ENCODE measurements around the gene KLF3. TPM values are rescaled to one million over a fixed set of nuclear protein-coding genes. Genes with fewer than 3 reads are reported as not detected.

Gene KLF3
- total and polyA plus RNA-seq, 2 of the 8 experiments (the other 6 are each of a cell fraction or from before 2014, with no cell fraction given): 8.0 to 14.9 TPM

GRCh38 chr4:38695809-38696208 lies 31.8 kb downstream of the KLF3 start:
- Histone ChIP-seq H3K23ac (ENCODE audit: insufficient read length) (no peak overlapping the region), H2BK120ac (replicated peaks; ENCODE audit: low read depth, low read length) (no peak overlapping the region), H3K36me3 (ENCODE audit: control insufficient read depth in 2 of 4, insufficient read depth in 4 of 4, low read length in 3 of 4) (peaks cover 0 to 39% (median 22%) of the 10 kb centered on the region in 4 experiments; a peak in 6 of 8 replicates), H3K4me1 (replicated peaks in 1 of 4; ENCODE audit: control insufficient read depth in 3 of 4, insufficient read depth in 4 of 4, low read length in 3 of 4) (peaks cover 0 to 4% (median 0%) of the 10 kb centered on the region in 4 experiments; a peak in 1 of 7 replicates), H4K20me1 (replicated peaks in 1 of 2; ENCODE audit: control insufficient read depth in 1 of 2, insufficient read depth in 2 of 2, low read length in 2 of 2) (no peaks in the 10 kb centered on the region), H2AK5ac (ENCODE audit: low read depth, low read length) (no peak overlapping the region), H3K56ac (replicated peaks; ENCODE audit: insufficient read length, low read depth, low read length) (no peak overlapping the region), H3K9ac (replicated peaks in 1 of 4; ENCODE audit: extremely low read depth in 1 of 4, low read depth in 3 of 4, low read length in 3 of 4) (no peak overlapping the region), H3K79me1 (ENCODE audit: low read depth, low read length) (no peaks in the 10 kb centered on the region), H4K8ac (ENCODE audit: extremely low read depth, insufficient read depth, low read length) (no peak overlapping the region), H2BK20ac (ENCODE audit: low read length) (no peak overlapping the region), H3K4ac (replicated peaks; ENCODE audit: insufficient read length, low read depth, low read length) (no peak overlapping the region), H3K27me3 (replicated peaks in 1 of 4; ENCODE audit: control insufficient read depth in 3 of 4, extremely low read depth in 1 of 4, insufficient read depth in 3 of 4, low read length in 3 of 4) (no peaks in the 10 kb centered on the region), H3K9me3 (ENCODE audit: insufficient read depth in 2 of 2, low read depth in 1 of 2, low read length in 1 of 2) (no peaks in the 10 kb centered on the region), H2BK5ac (ENCODE audit: low read depth, low read length) (no peak overlapping the region), H3K4me3 (ENCODE audit: extremely low read depth in 1 of 4, insufficient read depth in 2 of 4, low read depth in 3 of 4, low read length in 4 of 4) (no peak overlapping the region), H2AFZ (ENCODE audit: low read length) (no peak overlapping the region), H3K14ac (ENCODE audit: insufficient read length) (no peak overlapping the region), H3K27ac (ENCODE audit: low read depth, low read length) (no peak overlapping the region), H2BK12ac (ENCODE audit: low read depth, low read length) (no peak overlapping the region), H4K5ac (ENCODE audit: insufficient read length, low read depth, low read length) (no peak overlapping the region), H2BK15ac (ENCODE audit: low read length) (no peak overlapping the region), H3K18ac (ENCODE audit: extremely low read depth, low read length) (no peak overlapping the region), H3K23me2 (ENCODE audit: low read depth, low read length) (no peaks in the 10 kb centered on the region), H3K4me2 (ENCODE audit: insufficient read depth in 1 of 2, low read depth in 2 of 2, low read length in 2 of 2) (no peak overlapping the region), H3K79me2 (ENCODE audit: control insufficient read depth in 1 of 2, insufficient read depth in 2 of 2, low read length in 2 of 2) (no peaks in the 10 kb centered on the region), H4K91ac (replicated peaks; ENCODE audit: insufficient read length, low read length) (no peak overlapping the region)
- no peak for FAIRE-seq
- POLR2A ChIA-PET (ENCODE audit: partially characterized antibody): no interaction called here
- CTCF ChIA-PET (ENCODE audit: partially characterized antibody): interaction anchor here (0.9 to 1.0 kb wide), 2 partner anchors 29 to 377 kb away, joined by 3 to 4 read pairs; no protein-coding TSS in a partner anchor
- WGBS, 2 experiments (ENCODE audit: extremely low coverage in 1 of 2, insufficient coverage in 1 of 2, insufficient read length in 1 of 2, insufficient replicate concordance in 2 of 2, low coverage in 1 of 2, low lambda C conversion rate in 2 of 2, missing lambda C conversion rate in 1 of 2): 78% methylated on average over 3 of the region's 3 CpGs; no CpG with 5 or more reads in 1 of the 2 experiments
- DNase-seq (ENCODE audit: low read depth in 1 of 2, low spot score in 2 of 2): no peak
- no peak for TF ChIP-seq KDM1A (IDR thresholded peaks at IDR 0.05; ENCODE audit: borderline replicate concordance, low read length)
